ENCODE measurements around the gene ABLIM2. TPM values are rescaled to one million over a fixed set of nuclear protein-coding genes. Genes with fewer than 3 reads are reported as not detected.

ABLIM2 gene
- total RNA-seq, 2 donors from 2014 or later: 2.6 to 7.3 TPM

DNA sequence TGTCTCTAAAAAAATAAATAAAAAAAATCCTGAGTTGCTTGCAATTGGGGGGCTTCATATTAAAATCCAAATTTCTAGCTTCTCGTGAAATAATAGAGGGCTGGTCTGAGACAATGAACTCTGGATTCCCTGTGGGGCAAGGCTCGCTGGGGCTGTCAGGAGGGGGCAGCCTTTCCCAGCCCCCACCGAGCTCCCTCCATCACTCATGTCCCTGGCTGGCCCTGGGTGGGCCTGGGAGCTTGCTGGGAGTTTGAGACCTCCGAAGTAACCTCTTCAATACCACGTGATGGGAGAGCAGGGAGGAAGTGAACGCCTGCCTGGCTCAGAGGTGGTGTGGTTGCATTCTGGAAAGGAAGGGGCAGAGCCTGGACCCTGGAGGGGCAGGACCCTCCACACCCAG, 164.9 kb downstream of the ABLIM2 start:
- TF ChIP-seq POLR2A (IDR thresholded peaks at IDR 0.05) (no peak), POLR2AphosphoS5 (IDR thresholded peaks at IDR 0.05) (no peak)
- TF ChIP-seq, protein P1, sequence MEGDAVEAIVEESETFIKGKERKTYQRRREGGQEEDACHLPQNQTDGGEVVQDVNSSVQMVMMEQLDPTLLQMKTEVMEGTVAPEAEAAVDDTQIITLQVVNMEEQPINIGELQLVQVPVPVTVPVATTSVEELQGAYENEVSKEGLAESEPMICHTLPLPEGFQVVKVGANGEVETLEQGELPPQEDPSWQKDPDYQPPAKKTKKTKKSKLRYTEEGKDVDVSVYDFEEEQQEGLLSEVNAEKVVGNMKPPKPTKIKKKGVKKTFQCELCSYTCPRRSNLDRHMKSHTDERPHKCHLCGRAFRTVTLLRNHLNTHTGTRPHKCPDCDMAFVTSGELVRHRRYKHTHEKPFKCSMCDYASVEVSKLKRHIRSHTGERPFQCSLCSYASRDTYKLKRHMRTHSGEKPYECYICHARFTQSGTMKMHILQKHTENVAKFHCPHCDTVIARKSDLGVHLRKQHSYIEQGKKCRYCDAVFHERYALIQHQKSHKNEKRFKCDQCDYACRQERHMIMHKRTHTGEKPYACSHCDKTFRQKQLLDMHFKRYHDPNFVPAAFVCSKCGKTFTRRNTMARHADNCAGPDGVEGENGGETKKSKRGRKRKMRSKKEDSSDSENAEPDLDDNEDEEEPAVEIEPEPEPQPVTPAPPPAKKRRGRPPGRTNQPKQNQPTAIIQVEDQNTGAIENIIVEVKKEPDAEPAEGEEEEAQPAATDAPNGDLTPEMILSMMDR (IDR thresholded peaks at IDR 0.05): no peak
- no peak overlapping the region for H3K27ac ChIP-seq
- 93% methylated on average over 6 of the region's 6 CpGs for WGBS
- intact Hi-C loops (cut with DNase I): no loop called here
- no peaks in the 10 kb centered on the region for H3K27me3 ChIP-seq (replicated peaks; ENCODE audit: insufficient read depth)
- H3K9me3 ChIP-seq: no peaks in the 10 kb centered on the region
- DNase-seq (ENCODE audit: low spot score): no peak
- H3K4me1 ChIP-seq (replicated peaks): no peaks in the 10 kb centered on the region
- no peaks in the 10 kb centered on the region for H3K36me3 ChIP-seq
- H3K4me3 ChIP-seq: no peak overlapping the region

DNA sequence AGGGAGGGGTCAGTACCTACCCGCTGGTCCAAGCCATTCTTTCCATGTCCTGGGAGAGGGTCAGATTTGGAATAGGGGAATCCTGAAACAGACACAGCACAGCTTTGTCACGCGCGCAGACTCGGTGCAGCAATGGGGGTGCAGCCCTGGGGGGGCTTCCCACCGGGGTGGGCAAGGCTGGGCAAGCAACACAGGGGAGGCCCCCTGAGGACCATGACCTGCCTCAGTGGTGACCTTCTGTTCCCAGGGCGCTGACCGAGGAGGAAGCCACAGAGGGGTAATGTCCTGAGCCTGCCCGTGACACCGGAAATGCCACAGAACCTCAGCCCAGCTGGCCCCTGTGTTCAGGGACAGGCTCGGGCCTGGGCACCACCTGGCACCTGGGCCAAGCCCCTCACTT, 165.8 kb downstream of the ABLIM2 start:
- Histone ChIP-seq H3K27ac (no peak overlapping the region), H3K36me3 (no peaks in the 10 kb centered on the region), H3K9me3 (no peaks in the 10 kb centered on the region), H3K4me1 (replicated peaks) (no peaks in the 10 kb centered on the region), H3K27me3 (replicated peaks; ENCODE audit: insufficient read depth) (no peaks in the 10 kb centered on the region), H3K4me3 (no peak overlapping the region)
- 88% methylated on average over 10 of the region's 11 CpGs for WGBS
- no peak for TF ChIP-seq POLR2AphosphoS5 (IDR thresholded peaks at IDR 0.05)
- no peak for TF ChIP-seq POLR2A (IDR thresholded peaks at IDR 0.05)
- TF ChIP-seq, protein P1 (IDR thresholded peaks at IDR 0.05): no peak
- no peak for DNase-seq (ENCODE audit: low spot score)
- intact Hi-C loops (cut with DNase I): no loop called here

DNA sequence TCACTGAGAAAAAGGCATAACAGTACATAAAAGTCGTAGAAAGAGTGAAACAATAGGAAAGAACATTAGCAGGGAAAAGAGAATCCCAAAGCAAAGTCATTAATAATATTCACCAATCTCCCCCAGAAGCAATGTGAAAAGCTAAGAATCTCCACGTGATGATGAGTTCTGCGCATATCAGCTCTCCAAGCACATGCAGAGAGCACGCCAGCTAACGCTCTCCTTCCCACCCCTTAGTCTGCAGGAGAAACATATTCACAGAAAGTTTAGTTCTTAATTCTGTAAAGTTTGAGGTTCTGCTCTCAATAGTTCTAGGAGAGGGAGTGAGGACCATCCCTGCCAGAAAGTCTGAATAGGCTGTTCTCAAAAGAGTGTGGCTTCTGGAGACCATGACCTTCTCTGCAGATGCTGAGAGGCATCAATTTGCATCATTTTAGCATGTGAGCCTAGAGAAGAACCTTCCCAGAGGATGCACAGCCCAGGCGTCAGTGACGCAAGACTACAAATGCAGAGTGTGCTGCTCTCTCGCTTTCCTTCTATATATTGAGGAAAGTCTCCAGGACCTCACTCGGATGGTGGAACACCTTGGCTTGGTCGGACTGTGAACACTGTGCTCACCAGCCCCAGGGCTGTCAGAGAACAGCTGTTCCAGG, 167.7 kb downstream of the ABLIM2 start:
- H3K27ac ChIP-seq: no peak overlapping the region
- WGBS: 94% methylated on average over 10 of the region's 10 CpGs
- H3K4me1 ChIP-seq (replicated peaks): no peaks in the 10 kb centered on the region
- no peak overlapping the region for H3K4me3 ChIP-seq
- no peak for TF ChIP-seq POLR2A (IDR thresholded peaks at IDR 0.05)
- TF ChIP-seq POLR2AphosphoS5 (IDR thresholded peaks at IDR 0.05): no peak
- TF ChIP-seq, protein P1 (IDR thresholded peaks at IDR 0.05): no peak
- no peak for DNase-seq (ENCODE audit: low spot score)
- no peaks in the 10 kb centered on the region for H3K36me3 ChIP-seq
- no peaks in the 10 kb centered on the region for H3K9me3 ChIP-seq
- no peaks in the 10 kb centered on the region for H3K27me3 ChIP-seq (replicated peaks; ENCODE audit: insufficient read depth)
- intact Hi-C loops (cut with DNase I): no loop called here

DNA sequence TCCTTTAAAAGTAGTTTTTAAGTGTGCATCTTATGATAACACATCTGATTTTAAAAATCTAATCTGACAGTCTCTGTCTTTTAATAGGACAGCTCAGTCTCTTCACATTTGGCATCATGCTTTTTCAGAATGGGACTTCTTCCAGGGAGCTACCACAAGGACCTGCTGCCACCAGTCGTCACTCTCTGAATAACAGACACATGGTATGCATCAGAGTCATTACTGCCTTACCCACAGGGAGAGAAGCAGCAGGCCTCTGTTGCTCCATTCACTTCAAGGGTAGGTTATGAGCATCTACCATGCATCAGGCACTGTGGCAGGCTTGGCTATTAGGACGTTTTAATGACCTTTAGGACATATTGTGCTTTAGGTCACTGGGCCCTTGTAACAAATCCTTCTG, 169.0 kb downstream of the ABLIM2 start:
- H3K4me1 ChIP-seq (replicated peaks): no peaks in the 10 kb centered on the region
- H3K9me3 ChIP-seq: no peaks in the 10 kb centered on the region
- TF ChIP-seq, protein P1 (IDR thresholded peaks at IDR 0.05): no peak
- TF ChIP-seq POLR2A (IDR thresholded peaks at IDR 0.05) (no peak), POLR2AphosphoS5 (IDR thresholded peaks at IDR 0.05) (no peak)
- DNase-seq (ENCODE audit: low spot score): no peak
- no peaks in the 10 kb centered on the region for H3K27me3 ChIP-seq (replicated peaks; ENCODE audit: insufficient read depth)
- intact Hi-C loops (cut with DNase I): loop anchor here (5.0 to 10.0 kb wide), 4 partner anchors 52 to 795 kb away; partner anchors contain the start of genes AFAP1 and SORCS2
- H3K36me3 ChIP-seq: no peaks in the 10 kb centered on the region
- WGBS: 78% methylated on average over 2 of the region's 2 CpGs
- no peak overlapping the region for H3K27ac ChIP-seq
- H3K4me3 ChIP-seq: no peak overlapping the region

DNA sequence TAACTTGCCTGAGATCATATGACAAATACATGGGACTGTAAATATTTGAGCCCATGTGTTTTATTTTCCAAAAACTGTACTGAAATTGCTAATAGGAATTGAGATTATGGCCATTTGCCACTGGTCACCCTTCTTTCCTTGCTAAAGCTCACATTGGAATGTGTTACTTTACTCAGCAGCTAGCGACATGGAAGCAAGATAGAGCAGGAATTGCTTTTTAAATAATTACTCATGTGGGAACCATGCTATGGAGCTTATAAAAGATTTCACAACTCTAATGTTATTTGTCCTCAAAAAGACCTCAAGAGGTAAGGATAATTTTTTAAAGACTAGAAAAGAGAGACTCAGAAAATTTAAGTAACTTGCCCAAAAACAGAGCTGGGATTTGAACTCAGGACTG, 170.2 kb downstream of the ABLIM2 start:
- H3K9me3 ChIP-seq: no peaks in the 10 kb centered on the region
- TF ChIP-seq POLR2A (IDR thresholded peaks at IDR 0.05): no peak
- no peak for TF ChIP-seq POLR2AphosphoS5 (IDR thresholded peaks at IDR 0.05)
- TF ChIP-seq, protein P1 (IDR thresholded peaks at IDR 0.05): no peak
- H3K27me3 ChIP-seq (replicated peaks; ENCODE audit: insufficient read depth): no peaks in the 10 kb centered on the region
- no peaks in the 10 kb centered on the region for H3K36me3 ChIP-seq
- DNase-seq (ENCODE audit: low spot score): no peak
- intact Hi-C loops (cut with DNase I): loop anchor here (5.0 to 10.0 kb wide), 4 partner anchors 51 to 794 kb away; partner anchors contain the start of genes AFAP1 and SORCS2
- WGBS: 65% methylated on average over 1 of the region's 1 CpG
- no peak overlapping the region for H3K27ac ChIP-seq
- H3K4me1 ChIP-seq (replicated peaks): no peaks in the 10 kb centered on the region
- H3K4me3 ChIP-seq: no peak overlapping the region
